ENCODE results near the gene CSF1R. TPM values are rescaled to one million over a fixed set of nuclear protein-coding genes. Genes with fewer than 3 reads are reported as not detected.

Gene CSF1R
- polyA plus RNA-seq, 1 of the 3 experiments (the other 2 are of a cell fraction) = 0.25 TPM

DNA sequence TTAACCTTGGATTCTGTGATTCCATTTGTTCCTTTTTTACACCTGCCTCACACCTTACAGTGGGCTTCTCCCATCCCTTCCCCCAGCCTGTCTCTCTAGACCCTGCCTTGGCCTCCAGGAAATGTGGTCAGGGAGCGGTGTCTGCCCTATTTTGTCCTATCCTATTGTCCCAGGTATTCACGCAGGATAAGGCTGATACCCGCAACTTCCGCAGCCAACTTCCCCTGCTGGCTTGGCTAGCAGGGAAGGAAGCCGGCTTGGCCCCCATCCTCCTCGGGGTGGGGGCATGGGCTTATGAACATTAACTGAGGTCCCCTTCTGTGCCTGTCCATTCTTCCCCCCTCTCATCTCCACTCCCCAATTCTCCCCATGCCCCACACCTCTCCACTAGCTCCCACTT is 3.5 kb downstream of the CSF1R start:
- H3K27me3 ChIP-seq (ENCODE audit: insufficient read depth) = peaks cover 2% of the 10 kb centered on the region; the same call in 1 of the 2 replicates
- H3K4me2 ChIP-seq = no peak overlapping the region
- no peaks in the 10 kb centered on the region for H3F3A ChIP-seq (replicated peaks; ENCODE audit: insufficient read depth)
- H3K4me1 ChIP-seq (ENCODE audit: control insufficient read depth in 1 of 2, insufficient read depth in 2 of 2, low read depth in 1 of 2, low read length in 1 of 2) = no peaks in the 10 kb centered on the region; a peak in 1 of 4 replicates
- ChIA-PET CTCF (interaction anchor here (0.9 to 2.1 kb wide), 2 partner anchors 8 to 48 kb away, joined by 3 to 8 read pairs; no protein-coding TSS in a partner anchor), POLR2A (no interaction called here)
- no peak overlapping the region for H2AFZ ChIP-seq (ENCODE audit: low read depth)
- no peaks in the 10 kb centered on the region for H3K9me2 ChIP-seq
- TF ChIP-seq GATA2 (CRISPR knock-in tag; IDR thresholded peaks at IDR 0.05) (no peak), FOXM1 (IDR thresholded peaks at IDR 0.05; ENCODE audit: low read depth) (no peak), YY1 (IDR thresholded peaks at IDR 0.05; ENCODE audit: low read depth) (no peak), ELF1 (IDR thresholded peaks at IDR 0.05) (no peak), RAD21 (IDR thresholded peaks at IDR 0.05; ENCODE audit: low read length) (no peak), RCOR1 (IDR thresholded peaks at IDR 0.05; ENCODE audit: low read length) (no peak), RXRA (IDR thresholded peaks at IDR 0.05; ENCODE audit: borderline replicate concordance, low read depth) (no peak), SMC3 (IDR thresholded peaks at IDR 0.05; ENCODE audit: low read depth, low read length) (no peak), CHD2 (IDR thresholded peaks at IDR 0.05; ENCODE audit: low read length, partially characterized antibody) (no peak), EP300 (IDR thresholded peaks at IDR 0.05; ENCODE audit: borderline replicate concordance in 1 of 2, low read depth in 1 of 2, low read length in 1 of 2) (no peak), TEAD4 (IDR thresholded peaks at IDR 0.05; ENCODE audit: borderline replicate concordance, insufficient read depth) (no peak), MEF2A (IDR thresholded peaks at IDR 0.05; ENCODE audit: borderline replicate concordance, low read depth) (no peak), FOXJ3 (CRISPR knock-in tag; IDR thresholded peaks at IDR 0.05) (no peak), NFIC (IDR thresholded peaks at IDR 0.05; ENCODE audit: borderline replicate concordance) (no peak), RFX5 (IDR thresholded peaks at IDR 0.05; ENCODE audit: low read length) (no peak)
- TF ChIP-seq, protein P1, sequence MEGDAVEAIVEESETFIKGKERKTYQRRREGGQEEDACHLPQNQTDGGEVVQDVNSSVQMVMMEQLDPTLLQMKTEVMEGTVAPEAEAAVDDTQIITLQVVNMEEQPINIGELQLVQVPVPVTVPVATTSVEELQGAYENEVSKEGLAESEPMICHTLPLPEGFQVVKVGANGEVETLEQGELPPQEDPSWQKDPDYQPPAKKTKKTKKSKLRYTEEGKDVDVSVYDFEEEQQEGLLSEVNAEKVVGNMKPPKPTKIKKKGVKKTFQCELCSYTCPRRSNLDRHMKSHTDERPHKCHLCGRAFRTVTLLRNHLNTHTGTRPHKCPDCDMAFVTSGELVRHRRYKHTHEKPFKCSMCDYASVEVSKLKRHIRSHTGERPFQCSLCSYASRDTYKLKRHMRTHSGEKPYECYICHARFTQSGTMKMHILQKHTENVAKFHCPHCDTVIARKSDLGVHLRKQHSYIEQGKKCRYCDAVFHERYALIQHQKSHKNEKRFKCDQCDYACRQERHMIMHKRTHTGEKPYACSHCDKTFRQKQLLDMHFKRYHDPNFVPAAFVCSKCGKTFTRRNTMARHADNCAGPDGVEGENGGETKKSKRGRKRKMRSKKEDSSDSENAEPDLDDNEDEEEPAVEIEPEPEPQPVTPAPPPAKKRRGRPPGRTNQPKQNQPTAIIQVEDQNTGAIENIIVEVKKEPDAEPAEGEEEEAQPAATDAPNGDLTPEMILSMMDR (IDR thresholded peaks at IDR 0.05) = no peak
- TF ChIP-seq, protein P2, sequence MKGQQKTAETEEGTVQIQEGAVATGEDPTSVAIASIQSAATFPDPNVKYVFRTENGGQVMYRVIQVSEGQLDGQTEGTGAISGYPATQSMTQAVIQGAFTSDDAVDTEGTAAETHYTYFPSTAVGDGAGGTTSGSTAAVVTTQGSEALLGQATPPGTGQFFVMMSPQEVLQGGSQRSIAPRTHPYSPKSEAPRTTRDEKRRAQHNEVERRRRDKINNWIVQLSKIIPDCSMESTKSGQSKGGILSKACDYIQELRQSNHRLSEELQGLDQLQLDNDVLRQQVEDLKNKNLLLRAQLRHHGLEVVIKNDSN (IDR thresholded peaks at IDR 0.05; ENCODE audit: borderline replicate concordance, low read depth) = no peak
- TF ChIP-seq, protein P3, sequence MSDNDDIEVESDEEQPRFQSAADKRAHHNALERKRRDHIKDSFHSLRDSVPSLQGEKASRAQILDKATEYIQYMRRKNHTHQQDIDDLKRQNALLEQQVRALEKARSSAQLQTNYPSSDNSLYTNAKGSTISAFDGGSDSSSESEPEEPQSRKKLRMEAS (IDR thresholded peaks at IDR 0.05; ENCODE audit: low read depth) = no peak
- TF ChIP-seq, protein P4, sequence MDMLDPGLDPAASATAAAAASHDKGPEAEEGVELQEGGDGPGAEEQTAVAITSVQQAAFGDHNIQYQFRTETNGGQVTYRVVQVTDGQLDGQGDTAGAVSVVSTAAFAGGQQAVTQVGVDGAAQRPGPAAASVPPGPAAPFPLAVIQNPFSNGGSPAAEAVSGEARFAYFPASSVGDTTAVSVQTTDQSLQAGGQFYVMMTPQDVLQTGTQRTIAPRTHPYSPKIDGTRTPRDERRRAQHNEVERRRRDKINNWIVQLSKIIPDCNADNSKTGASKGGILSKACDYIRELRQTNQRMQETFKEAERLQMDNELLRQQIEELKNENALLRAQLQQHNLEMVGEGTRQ (IDR thresholded peaks at IDR 0.05; ENCODE audit: borderline replicate concordance, low read depth, low read length) = no peak
- DNase-seq = no peak
- H3K27ac ChIP-seq (ENCODE audit: low read depth in 2 of 2, low read length in 1 of 2) = no peak overlapping the region
- H3K9ac ChIP-seq = no peak overlapping the region
- H3K36me3 ChIP-seq (replicated peaks in 1 of 2; ENCODE audit: control insufficient read depth in 1 of 2, insufficient read depth in 2 of 2, low read length in 1 of 2) = no peaks in the 10 kb centered on the region
- H4K20me1 ChIP-seq (ENCODE audit: insufficient read depth) = no peaks in the 10 kb centered on the region
- no peaks in the 10 kb centered on the region for H3K9me3 ChIP-seq
- no peaks in the 10 kb centered on the region for H3K79me2 ChIP-seq (ENCODE audit: insufficient read depth)
- H3K4me3 ChIP-seq (ENCODE audit: low read depth in 2 of 2, low read length in 1 of 2) = no peak overlapping the region
- 92% methylated on average over 5 of the region's 6 CpGs for WGBS (ENCODE audit: low lambda C conversion rate)
